IPS DF 19.7 (cell line): ENCODE data around the gene HJURP.

Experiments
- DNase-seq: peaks from one replicate; pipeline ENCODE4 v3.0.0-alpha.2; 2013; ENCODE audit warnings: low read depth, low spot score

Gene HJURP

GRCh38 chr2:233814056-233814835 lies 40.1 kb downstream of the HJURP start:
- DNase-seq, result no peak

DNA sequence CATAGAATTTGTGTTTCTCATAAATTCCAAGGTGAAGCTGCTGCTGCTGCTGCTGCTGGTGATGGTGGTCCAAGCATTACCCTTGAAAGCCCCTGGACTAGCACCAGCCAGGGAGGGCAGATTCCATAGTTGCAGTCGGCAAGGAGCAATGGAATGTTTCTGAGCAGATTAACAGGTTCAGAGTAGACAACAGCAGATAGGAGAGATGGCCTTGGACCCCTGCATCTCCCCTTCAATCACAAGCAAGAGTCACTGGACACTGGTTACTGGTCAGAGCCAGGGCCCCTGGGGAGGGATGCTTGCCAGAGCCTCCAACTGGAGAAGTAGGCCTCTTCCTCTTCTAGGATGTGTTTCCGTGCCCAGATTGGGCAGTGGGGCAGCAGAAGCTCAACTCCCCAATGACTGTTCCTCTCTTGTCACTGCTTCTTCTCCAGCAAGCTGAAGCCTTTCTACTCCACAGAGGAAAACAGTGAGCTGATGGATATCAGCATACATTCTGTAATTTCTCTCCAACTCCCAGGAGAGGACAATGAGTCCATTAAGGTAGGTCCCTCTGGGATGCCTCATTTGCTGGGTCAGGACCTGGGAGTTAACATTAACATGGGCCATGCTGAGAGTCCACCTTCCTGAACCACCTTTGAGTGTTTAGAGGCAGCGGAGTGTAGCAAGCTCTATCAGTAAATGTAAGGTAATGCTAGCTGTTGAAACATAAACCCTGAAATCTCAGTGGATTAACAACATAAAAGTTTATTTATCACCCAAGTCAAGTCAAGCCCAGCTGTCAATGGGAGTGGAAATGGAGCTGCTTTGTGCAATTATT lies 40.9 kb downstream of the HJURP start:
- DNase-seq, result no peak

GRCh38 chr2:233811732-233812131 lies 42.6 kb downstream of the HJURP start:
- DNase-seq, result no peak

DNA sequence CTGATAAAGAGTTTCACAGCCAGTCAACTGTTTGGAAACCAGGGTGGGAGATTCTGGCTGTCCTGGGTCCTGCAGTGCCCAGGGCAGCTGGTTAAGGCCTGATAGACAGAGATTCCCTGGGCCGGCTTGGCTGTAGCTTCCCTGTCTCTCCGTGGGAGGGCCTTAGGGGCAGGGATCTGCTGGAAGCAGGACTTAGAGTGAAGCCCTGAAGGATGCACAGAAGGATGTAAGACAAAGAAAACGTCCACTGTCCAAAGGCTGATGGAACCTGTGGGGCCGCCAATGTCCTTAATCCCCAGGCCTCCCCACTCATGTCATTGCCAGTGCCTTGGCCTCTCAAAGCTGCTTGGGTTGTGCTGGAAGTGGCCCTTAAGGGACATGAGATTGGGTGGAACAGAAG lies 43.2 kb downstream of the HJURP start:
- no peak for DNase-seq

DNA sequence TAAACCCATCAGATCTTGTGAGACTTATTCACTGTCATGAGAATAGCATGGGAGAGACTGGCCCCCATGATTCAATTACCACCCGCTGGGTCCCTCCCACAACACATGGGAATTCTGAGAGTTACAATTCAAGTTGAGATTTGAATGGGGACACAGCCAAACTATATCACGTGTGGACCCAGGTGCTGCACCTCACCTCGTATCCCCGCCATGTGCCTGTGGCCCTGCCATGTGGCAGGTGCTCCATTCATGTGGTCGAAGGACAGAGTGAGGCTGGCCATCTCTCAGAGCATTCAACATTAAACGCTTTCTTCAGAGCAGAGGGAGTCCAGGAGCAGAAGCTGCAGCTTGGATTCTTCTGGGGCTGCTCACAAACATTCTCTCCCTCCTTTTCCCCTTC lies 44.0 kb downstream of the HJURP start:
- no peak for DNase-seq

DNA sequence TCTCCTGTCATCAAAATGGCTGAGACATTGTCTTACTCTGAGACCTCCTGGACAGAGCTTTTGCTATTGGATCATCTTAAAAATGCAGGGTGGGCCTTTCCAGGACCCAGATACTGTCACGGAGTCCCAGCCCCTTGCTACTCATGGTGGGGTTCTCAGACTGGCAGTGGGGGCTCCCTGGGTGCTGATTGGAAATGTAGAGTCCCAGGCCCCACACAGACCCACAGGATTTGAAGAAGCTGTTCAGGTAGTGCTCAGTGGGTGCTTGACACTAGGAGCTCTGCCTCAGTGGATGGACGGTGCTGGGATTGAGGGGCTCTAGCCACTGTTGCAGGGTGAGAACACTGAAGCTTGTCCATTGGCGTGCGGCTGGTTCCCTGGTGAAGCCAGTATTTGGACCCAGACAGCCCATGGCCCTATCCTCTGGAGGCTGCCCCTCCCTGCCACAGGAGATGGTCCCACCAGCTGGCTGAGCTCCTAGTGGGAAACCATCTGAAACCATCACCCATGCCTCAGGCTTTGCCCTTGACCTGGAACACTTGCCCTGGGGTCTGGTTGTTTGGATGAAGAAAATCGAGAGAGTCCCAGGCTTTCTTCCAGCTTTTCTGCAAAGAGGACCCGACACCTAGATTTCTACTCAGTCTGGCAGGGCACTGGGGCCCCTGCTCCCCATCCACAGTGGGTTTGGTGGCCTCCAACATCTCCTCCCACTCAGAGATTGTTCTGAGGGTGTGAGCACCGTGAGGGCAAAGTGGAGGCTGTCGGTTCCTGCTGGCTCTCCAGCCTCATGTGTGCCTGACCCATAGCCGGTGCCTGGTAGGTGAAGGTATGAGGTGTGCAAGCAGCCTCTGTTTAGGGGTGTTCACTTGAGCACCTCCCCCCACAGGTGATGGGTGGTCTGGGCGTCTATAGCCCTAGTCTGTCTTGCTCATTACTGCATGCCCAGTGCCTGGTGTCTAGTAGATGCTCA lies 46.1 kb downstream of the HJURP start:
- no peak for DNase-seq

GRCh38 chr2:233807215-233807865 lies 47.0 kb downstream of the HJURP start:
- no peak for DNase-seq

DNA sequence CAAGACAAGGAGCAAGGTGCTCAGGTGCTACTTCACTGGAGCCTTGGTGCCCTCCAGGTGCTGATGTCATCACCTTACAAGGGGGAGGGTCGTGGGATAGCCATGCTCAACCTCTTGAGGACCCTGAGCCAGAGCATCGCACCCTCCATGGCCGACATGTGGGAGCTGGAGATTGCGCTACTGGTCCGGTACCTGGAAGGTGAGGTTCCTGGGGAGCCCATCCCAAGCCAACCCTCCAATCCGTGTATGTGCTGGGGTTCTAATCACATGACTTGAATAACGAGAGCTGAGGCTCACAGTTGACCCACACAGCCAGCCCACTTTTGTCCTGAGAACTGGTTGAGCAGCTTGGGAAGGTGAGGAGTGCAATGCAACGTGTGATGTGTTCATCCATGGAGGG lies 50.3 kb downstream of the HJURP start:
- no peak for DNase-seq

DNA sequence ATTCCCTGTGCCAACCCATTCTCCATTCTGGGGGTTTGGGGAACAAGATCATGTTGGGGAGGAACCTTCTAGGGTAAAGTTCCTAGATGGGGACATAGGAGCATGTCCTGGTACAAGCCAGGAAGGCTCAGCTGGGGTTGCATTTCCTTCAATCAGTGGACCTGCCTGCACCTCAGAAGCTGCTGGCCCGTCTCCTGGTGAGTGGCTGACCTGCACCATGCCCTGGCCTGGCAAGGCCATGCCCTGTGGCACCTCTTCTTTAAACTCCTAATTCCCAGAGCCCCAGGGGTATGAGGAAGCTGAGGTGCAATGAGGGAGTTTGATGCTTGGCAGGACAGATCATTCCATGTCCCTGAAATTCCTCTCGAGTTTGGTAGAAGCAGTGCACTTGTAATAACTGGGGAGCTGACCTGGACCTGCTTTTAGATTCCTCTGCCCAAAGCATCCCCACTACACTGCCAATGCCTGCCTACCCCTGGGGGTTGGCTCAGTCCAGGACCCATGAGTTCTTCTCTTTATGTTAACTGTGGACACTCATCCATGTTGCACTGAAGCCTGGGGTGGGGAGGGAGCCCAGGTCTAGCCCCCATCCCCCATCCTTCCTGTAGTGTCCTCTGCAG lies 50.9 kb downstream of the HJURP start:
- no peak for DNase-seq

GRCh38 chr2:233802132-233802815 lies 52.1 kb downstream of the HJURP start:
- DNase-seq, result no peak

- no peak for DNase-seq
Observed at GRCh38 chr2:233801357-233802131, 52.8 kb downstream of the HJURP start.

- no peak for DNase-seq
Observed at GRCh38 chr2:233800208-233800607, 54.1 kb downstream of the HJURP start.

DNA sequence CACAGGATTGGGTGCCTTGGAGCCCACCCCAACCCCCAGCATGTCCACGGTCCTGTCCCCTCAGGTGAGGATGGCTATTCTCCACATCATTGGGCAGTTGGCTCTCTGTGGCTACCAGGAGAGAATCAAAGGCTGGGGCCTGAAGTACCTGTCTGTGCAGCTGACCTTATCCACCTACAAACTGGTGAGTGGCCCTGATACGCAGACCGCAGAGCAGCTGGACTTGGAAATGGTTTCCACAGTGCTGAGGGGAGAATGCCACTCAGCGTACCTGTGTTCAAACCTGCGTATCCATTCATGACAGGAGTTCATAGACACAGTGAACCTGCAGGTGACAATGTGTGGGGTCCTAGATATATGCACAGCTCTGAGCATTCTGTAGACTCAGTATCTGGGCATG lies 54.6 kb downstream of the HJURP start:
- DNase-seq, result no peak

DNA sequence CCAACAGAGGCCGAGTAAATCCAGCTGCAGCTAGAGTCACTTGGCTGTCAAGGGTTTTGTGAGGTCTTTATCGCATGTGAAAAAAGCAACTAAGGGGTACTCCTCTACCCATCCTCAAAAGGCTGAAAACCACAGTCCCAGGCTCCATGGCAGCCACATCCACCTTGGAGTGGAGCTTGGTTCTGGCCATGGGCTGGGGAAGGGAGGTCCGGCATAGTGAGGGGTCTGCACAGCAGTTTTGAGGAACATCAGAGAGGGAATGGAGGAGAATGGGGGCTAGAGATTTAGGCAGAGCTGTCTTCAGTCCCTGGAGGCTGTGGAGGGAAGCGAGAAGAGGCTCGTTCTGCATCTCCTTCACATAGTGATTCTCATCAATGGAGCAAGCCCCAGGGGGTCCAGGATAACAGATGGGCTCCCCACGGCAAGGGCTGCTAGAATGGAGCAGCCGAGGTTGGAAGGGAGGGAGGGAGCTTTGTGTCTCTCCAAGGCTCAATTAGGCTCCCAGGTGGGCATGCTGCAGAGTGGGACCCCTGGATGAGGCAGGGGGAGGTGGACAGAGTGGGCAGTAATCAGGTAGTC lies 55.2 kb downstream of the HJURP start:
- DNase-seq, result no peak

- DNase-seq, result no peak
Observed at GRCh38 chr2:233798335-233799086, 55.8 kb downstream of the HJURP start.

DNA sequence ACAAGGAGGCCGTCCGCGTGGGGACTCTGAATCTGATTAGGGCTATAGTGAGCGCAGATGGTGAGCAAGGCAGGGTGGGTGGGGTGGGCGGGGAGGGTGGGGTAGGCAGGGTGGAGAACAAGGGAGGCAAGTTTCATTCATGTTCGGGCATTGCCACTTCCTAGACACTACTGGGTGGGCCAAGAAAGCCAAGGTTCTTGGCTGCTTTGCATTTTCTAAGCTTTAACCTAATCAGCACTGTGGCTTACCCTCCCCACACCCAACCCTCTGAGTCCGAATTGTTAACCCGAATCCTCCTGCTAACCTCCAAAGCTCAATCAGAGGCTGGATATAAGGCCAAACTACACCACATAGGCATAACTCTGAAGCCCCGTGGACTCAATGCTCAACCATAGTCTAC lies 58.1 kb downstream of the HJURP start:
- no peak for DNase-seq

DNA sequence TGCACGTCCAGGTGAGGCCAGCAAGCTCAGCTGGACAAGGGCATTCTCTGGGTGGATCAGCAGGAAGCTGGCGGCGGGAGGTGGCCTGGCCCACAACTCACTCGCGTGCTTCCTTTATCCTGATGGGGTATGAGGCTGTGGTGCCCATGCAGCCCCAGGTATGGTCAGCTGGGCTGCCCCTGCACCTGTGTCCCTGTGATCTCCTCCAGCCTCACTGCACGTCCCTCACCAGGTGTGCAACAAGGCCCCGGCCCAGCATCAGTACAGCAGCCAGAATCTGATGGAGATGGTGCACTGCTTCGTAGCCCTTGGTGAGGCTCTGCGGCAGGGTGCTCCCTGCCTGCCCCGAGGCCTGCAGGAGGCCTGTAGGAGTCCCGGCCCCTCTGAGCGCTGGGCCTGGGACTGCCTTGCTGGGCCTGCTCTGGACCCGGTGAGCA lies 58.6 kb downstream of the HJURP start:
- no peak for DNase-seq

DNA sequence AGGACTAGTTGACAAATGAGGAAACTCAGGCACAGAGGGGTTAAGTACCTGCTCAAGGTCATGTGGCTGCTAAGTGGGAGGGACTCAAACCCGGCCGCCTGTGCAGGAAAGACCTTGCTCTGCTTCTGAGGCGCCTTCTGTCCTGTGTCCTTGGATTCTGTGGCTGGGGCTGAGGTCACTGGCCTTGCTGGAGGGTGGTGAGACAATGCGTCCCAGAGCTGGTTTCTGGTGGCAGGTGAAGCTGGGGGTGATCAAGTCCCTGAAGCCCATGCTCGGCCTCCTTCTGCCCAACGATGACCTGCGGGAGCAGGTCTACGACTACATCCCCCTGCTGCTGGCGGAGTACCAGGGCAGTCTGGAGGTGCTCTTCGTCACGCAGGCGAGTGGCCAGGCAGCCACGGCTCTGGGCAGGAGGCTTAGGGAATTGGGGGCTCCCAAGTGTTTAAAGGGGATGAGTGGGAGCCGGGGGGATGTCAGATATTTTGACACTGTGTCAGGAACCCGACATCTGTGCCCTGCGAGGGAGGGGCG lies 60.1 kb downstream of the HJURP start:
- DNase-seq, result no peak
